Stimulated activated CD4-positive, alpha-beta T cell treated with anti-CD3 and anti-CD28 coated beads, Interleukin-1b, Interleukin-23, amount 100 ng/mL, for 4 hours (primary cell): ENCODE data around the gene PLXNA4.

Experiments
- DNase-seq, 2 donors: peaks; one replicate each; pipeline ENCODE4 v3.0.0-alpha.2; 2020; ENCODE audit warnings: low read depth in 2 of 2

Gene PLXNA4

DNA sequence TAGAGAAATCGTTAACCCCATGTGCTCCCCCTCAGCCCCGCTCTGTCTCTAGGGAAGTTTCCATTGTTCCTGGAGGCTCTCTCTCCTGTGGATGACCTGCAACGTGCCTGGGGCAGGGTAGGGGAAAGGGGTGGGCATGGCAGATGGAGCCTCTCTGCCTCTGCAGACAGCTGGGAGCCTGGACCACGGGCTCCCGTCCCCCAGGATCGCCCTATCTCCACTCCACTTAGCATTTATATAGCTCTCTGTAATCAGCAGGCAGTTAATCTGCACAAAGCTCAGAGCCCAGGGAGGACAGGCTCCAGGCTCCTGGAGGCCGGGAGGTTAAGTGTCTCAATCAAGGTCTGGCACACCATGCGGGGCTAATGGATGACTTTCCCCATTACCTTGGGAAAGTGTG, 369.7 kb downstream of the PLXNA4 start:
- DNase-seq: no peak

DNA sequence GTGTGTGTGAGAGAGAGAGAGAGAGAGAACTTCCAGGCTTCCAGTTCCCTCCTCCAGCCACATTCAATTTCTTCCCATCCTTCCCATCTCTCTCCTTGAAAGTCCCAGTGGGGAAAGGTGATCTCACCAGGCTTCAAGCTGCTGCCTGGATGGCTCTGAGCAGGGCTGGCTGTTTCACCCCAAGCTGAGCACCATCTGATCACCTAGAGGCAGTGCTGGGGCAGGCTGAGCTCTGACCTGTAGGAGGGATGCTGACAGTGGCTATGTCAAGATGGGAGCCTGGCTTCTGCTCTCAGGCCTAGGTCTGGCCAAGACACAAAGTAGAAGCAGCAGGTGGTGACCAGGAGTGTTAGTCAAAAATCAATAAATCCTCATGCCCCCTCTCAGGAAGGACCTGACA, 370.8 kb downstream of the PLXNA4 start:
- no peak for DNase-seq

DNA sequence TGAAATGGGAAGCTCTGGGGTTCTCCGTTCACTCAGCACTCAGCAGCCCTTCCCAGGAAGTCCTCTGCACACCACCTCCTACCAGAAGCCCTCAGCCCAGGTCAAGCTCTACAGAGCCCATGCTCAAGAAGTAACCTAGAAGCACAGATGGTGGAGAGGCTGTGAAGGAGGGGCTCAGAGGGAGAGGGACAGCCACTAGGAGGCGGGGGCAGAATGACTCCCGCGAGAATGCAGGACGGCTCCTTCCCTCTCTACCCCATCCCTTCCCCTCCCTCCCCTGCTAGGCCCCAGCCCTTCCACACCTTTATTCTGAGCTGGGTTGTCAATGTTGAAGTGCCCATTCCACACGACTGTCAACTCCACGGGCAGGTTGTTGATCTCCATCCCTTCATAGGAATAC, 373.2 kb downstream of the PLXNA4 start:
- DNase-seq: no peak

DNA sequence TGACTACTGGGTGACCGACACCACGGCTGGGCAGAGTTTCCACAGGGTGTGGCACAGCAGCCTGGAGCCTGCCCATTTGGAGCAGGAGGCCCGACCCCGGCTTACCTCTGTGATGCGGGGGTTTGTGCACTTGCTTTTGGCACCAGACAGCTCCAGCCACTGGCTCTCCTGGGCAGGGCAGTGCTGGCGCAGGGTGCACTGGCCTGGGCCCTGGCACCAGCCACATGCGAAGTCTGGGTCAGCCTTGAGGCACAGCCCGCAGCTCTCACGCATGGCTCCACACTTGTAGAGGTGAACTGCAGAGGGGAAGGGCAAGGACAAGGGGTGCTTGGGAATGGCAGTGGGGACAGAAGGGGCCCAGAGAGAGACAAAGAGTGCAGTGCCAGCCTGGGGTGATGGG, 373.7 kb downstream of the PLXNA4 start:
- no peak for DNase-seq

DNA sequence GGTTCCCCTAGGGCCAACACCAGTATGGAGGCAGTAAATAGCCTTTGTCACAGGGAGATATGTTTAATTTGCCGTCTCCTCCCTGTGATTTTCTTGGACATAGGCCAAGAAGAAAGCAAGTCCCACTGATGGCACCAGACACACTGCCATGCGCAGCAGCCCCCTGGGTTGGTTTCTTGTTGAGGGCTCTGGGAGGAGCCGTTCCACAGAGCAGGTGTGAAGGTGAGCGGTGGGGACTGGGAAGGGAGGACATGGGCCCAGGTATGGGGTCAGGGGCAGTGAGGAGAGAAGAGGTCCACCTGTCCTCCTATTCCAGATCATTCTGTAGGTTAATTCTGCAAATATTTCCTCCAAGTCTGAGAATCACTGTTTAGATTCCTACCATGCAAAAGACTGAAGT, 376.1 kb downstream of the PLXNA4 start:
- no peak for DNase-seq

DNA sequence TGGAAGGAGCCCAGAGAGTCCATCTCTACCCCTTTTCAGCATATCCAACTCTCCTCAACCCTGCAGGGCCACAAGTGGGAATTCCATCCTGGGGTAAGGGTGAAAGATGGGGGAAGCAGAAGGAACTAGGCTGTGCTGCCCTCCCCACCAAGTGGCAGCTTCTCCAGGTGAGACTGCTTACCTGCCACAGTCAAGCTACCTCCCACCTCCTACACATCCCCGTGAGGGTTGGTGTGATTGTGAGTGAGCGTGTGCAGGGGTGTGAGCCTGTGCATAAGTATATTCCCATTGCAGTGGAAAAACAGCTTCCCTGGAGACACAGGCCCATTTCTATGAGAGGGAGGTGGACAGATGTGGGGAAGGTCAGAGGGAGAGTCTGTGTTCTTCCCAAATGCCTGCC, 376.6 kb downstream of the PLXNA4 start:
- no peak for DNase-seq

DNA sequence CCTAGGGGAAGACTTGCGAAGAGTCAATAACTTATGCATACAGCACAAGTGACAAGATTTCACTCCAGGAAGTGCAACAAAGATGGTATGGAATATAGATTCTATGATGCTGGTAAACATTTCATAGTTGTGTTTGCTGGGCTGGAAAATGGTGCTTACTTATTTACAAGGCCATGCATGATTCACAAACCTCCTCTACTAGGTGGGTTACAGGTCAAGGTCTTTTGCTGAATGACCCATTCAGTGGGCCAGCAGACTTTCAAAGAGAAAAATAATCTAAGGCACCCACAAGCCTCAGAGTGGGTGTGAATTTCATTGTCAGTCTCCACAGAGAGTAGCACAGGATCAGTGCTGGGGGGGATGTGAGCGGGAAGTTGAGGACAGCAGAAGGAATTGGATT, 378.5 kb downstream of the PLXNA4 start:
- no peak for DNase-seq

DNA sequence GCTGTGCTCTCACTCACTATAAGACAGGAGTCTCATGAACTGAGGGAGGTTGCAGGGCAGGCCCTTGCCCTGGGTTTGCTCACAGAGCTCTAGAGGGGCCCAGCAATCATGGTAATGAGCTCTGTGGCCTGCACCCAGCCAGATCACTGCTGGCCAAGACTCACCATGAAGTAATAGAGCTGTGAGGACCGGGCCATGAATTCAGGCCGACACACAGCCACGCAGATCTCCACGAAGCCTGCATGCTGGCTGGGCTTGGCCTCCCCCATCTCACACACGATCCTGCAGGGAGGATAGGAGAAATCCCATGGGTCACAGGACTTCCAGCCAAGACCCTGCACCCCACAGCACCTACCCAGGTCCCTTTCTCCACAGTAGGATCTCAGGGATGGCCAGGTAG, 382.4 kb downstream of the PLXNA4 start:
- no peak for DNase-seq

DNA sequence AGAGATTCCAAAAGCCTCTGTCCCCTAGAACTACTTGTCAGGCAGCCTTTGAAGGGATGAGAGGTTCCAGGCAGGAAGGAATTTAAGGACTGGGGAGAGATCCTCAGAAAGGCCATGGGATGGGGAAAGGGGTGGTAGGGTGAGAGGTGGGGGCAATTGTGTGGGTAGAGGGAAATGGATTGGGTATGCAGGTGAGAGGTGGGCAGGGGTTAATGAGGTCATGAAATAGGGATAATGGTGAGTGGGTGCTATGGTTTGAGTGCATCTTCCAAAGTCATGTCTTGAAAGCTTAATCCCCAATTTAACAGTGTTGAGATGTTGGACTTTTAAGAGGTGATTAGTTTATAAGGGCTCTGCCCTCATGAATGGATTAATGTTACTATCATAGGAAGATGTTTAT, 383.5 kb downstream of the PLXNA4 start:
- no peak for DNase-seq

DNA sequence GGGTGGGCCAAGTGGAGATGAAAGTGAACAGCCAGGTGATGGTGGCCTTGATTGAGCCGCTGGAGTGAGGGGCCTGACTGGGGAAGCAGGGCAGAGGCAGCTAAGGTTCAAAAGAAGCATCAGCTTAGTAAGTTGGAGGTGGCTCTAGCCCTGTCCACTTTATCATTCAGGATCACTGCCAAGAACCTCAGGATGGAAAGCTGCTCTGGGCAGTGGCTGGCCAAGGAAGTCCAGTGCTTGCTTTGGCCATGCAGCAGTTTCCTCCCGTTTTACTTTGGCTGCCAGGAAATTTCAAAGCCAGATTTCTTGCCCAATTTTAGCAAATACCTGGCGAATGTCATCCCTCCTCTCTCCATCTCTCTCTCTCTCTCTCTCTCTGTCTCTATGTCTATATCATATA, 384.9 kb downstream of the PLXNA4 start:
- no peak for DNase-seq

DNA sequence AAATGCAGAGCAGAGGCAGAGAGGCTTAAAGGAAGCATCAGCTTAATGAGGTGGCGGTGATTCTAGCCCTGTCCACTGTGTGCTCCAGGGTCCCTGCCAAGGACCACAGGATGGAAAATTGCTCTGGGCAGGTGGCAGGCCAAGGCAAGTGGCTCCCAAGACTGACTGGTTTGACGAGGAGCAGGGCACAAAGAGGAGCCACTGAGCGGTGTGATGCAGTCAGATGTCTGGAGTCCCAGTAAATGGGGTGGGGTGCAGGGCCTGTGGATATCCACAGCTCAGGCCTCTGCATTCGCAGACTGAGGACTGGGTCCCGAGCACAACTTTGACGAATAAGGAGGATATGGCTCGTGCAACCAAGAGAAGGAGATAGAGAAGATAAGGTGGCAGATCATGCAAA, 385.6 kb downstream of the PLXNA4 start:
- DNase-seq: no peak

DNA sequence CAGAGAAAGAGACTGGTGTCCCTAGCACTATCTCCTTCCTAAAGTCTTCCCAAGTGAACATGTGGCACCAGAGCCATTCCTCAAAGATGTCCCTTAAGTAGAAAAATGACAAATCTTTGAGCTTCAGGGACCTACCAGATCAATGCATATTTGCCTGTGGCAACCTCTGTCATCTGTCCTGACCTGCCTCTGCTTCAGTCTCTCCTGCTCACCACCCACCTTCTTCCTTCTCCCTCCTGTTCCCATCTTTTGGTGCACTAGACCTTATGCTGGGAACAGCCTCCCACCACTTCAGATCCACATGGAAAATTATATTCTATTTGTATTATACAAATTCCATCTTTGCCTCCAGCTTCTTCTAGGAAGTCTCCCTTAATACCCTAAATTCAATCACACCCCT, 386.4 kb downstream of the PLXNA4 start:
- DNase-seq: no peak

DNA sequence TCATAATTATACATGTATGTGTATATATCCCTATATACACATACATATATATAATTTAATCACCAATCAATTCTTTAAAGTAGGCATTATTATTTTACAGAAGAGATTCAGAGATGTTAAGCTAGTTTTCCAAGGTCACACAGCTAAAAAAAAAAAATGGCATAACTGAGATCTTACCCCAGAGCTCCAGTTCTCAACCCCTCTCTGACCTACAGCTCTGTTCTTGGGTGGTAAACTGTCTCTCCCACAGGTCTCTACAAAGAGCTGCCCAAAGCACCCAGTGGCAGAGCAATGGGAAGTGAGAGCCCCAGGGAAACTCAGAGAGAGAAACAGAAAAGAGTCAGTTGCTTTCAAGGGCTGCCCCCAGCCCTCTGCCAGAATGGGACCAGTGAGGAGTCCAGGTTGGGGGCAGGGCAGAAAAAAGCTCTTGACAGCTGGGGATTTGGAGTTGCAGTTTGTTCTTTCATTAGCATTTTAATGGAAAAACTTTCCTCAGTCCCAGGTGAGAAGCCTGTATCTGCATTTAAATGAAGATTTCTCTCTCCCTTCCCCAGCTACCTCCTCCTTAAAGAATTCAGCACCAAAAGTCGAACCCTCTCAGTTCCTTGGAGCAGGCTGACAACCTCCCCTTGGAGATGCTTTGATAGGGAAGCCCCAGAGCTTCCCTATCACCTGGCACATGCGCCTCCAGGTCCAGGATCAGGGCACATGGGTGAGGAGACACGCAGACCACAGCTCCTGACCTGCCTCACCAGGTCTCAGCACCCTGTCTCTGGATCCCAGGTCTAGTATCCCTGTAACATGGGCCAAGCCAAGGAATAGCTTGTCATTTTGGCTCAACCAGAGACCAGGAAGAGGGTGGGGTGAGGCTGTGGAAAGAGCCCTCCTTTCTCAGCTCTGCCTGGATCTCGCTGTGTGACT, 388.1 kb downstream of the PLXNA4 start:
- DNase-seq: no peak

DNA sequence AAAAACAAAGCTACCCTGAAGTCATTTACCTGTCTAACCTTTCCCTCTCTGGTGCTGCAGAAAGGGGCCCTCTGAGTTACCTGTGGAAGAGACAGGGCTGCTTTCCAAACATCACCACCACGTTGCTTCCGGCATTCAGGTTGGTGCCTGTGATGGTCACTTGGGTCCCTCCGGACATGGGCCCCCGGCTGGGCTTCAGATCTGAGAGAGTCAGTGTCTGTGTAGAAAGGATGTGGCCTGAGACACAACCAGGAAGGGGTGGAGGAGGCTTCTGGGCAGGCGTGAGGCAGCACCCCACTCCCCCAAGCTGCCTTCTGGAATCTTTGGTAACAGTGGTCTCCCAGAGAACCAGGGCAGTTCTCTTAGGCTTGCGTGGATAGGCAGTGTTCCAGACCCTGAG, 388.9 kb downstream of the PLXNA4 start:
- DNase-seq: no peak

DNA sequence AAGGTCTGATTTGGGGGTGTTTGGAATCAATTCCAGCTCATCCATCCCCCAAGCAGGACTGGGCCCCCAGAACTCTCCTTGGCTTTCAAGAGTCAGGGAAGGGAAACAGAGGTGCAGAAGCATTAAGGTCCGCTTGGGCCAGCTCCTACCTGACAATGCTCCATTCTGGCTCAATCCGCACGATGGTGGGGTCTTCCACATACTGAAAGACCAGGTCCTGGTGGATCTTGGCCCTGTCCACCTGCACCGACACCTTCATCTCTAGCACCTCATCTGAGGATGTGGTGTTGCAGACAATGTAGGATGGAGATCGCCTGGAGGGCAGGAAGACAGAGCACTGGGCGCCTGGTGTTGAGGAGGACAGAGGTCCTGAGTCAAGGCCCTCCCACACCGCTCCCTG, 391.1 kb downstream of the PLXNA4 start:
- DNase-seq: no peak

DNA sequence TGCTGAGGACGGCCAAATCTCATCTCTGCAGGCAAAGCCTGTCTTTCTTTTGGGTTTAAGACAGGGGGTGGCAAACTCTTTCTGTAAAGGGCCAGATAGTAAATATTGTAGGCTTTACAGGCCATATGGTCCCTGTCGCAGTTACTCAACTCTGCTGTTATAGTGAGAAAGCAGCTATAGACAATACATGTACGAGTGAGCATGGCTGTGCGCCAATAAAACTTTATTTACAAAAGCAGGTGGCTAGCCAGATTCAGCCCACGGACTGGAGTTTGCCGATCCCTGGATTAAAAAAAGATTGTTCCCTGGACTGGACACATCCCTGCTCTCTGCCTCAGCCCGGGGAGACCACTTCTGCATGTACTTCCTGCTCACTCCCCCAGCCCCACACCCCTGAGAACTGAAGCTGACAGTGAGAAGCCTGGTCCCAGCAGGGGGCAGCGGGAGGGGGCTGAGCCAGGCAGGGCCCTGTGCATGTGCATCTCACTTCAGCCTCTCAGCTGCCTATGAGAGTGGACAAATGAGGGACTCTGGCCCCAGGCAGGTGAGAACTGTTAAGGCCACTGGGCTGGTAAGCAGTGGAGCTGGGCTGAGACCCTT, 392.4 kb downstream of the PLXNA4 start:
- DNase-seq: no peak

DNA sequence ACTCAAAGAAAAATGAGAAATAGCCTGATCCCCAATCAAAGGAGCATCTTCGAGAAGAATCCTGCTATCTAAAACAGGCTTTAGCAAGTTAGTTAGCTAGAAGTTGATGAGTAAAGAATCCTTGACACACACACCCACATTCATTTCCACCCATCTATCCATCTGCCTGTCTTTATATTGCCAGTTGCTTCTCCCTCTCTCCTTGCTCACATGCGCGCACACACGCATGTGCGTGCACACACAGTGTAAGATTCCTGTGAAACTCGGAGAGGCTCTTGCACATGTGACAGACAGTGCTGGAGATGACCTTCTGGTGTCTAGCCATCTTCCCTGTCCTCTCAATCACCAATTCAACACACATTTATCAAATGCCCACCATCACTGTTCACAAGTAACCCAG, 393.3 kb downstream of the PLXNA4 start:
- no peak for DNase-seq

DNA sequence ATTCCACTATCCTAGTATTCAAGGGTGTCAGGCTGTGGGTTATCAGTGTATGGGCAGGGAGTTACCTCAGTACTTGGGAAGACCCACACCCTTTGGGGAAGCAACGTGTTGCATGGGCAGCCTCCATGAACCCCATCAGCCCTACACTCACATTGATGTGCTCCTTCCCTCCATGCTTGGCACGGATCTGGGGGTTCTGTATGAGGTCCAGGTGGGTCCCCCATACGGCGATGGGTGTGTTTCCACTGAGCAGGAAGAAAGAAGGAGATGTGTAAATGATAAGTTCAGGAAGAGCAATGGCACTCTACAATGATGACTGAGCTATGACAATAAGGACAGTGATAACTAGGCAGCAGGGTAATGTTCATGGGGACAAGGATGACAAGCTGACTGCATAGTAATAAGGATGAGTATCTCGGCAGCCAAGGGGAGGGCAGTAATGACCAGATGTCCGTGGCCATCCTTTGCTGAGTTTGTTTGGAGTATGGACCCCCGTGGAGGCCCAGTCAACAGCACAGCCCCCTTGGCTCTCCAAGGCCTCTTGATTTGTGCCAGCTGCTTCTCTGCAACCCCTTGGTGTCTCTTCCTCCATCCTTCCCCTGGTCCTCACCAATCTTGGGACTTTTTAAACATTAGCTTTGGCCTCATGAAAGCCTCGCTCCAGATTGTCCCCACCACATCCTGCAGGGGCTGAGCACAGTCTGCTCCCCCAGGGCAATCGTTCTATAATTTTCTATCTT, 394.2 kb downstream of the PLXNA4 start:
- DNase-seq: no peak

DNA sequence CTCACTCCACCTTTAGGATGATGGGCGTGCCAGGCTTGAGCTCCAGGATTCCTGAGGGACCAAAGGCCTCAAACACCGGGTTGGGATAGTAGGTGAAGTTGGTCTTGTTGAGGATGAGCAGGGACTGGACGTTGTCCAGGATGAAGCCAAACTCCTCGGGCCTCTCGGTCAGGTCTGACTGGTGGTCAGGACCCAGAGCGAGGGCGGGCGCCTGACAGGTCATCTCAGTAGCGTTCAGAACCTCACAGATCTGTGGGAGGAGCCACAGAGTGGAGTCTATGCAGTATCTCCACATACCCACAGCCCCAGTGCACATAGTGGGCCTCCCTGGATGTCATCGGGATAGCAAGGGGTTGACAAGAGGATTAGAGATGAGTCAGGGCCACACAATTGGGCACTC, 394.9 kb downstream of the PLXNA4 start:
- DNase-seq: no peak

DNA sequence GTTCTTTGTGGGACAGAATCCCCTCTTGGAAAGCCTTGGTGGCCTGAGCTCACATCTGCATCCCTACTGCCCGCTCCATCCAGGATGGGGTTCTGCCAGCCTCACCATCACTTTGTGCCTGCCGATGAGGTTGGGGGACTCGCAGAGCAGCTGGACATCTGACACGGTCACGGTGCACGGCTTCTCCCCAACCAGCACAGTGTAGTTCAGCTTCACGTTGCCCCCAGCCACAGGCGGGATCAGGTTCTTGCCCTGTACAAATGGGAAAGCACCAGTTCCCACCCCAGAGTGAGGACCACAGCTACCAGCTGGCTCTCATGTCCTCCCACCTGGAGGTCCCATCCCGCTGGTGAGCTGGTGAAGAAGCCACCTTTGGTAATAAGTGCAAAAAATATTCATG, 395.8 kb downstream of the PLXNA4 start:
- DNase-seq: no peak

DNA sequence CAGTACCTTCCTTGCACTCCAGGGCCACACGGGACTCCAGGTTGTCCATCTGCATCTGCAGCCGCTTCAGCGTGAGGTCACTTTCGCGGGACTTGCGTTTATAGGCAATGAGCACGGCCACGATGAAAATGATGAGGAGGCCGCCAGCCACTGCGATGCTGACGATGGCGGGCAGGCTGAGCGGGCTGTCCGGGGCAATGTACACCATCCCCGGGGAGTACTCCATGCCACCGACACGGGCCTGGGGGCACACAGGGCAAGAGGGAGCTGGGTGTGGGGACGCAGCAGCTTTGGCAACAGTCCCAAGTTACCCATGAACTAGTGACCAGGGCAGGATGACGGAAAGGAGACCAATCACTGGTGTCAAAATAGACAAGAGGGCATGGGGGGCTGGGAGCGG, 396.6 kb downstream of the PLXNA4 start:
- DNase-seq: no peak

DNA sequence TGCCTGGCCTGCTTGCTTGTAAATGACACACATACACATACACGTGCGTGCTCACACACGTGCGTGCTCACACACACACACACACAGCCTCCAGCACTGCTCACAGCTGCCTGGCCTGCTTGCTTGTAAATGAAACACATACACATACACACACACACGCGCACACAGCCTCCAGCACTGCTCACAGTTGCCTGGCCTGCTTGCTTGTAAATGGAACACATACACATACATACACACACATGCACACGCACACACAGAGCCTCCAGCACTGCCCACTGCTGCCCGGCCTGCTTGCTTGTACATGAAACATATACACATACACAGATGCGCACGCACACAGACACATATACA, 397.2 kb downstream of the PLXNA4 start:
- DNase-seq: no peak
